Caco-2 (cell line): ENCODE results near the gene SHISAL2A. TPM values are rescaled to one million over a fixed set of nuclear protein-coding genes. Genes with fewer than 3 reads are reported as not detected.

Experiments
- Bru-seq: library from RNA; stranded (reverse); fragments of 400-500 nt; gene quantifications from one replicate; lab custom pipeline; 2021; lab: Mats Ljungman, UMichigan
- BruChase-seq, 2 experiments: library from RNA; stranded (reverse); fragments of 400-500 nt; gene quantifications; one replicate each; lab custom pipeline; 2021; lab: Mats Ljungman, UMichigan
- BruUV-seq: library from RNA; stranded (reverse); fragments of 400-500 nt; replicated peaks from 2 replicates; lab custom pipeline; 2021; lab: Mats Ljungman, UMichigan
- CTCF ChIA-PET: fragments of 300-600 bp; sonication (Branson Sonifier 250); formaldehyde crosslinking; loops from one replicate; lab custom pipeline; 2022; ENCODE audit warnings: antibody characterized with exemption; lab: Charles Lee
- POLR2A ChIA-PET: fragments of 300-600 bp; sonication (Branson Sonifier 250); formaldehyde crosslinking; loops from one replicate; lab custom pipeline; 2022; ENCODE audit warnings: antibody characterized with exemption; lab: Charles Lee
- DNase-seq, 2 experiments: peaks; one replicate each; pipeline versions ENCODE4 v3.0.0 to v3.0.0-alpha.2; 2020 to 2022
- H3K27me3 ChIP-seq: replicated peaks from 2 replicates; pipeline ENCODE4 v1.6.0; 2011; ENCODE audit warnings: low read length; ENCODE audit not compliant: control insufficient read depth, insufficient read depth
- H3K36me3 ChIP-seq: 2 replicates; pipeline ENCODE4 v1.5.1; 2011; ENCODE audit warnings: low read length; ENCODE audit not compliant: control insufficient read depth, insufficient read depth
- H3K4me1 ChIP-seq: fragments of 250-450 bp; sonication (Bioruptor Pico); 2 replicates; pipeline ENCODE4 v1.5.1; 2020; ENCODE audit warnings: mild to moderate bottlenecking
- H3K4me3 ChIP-seq: 2 replicates; pipeline ENCODE4 v1.5.1; 2011; ENCODE audit warnings: low read depth, mild to moderate bottlenecking, control low read depth, low read length
- H3K9me3 ChIP-seq: fragments of 250-450 bp; sonication (Bioruptor Pico); 2 replicates; pipeline ENCODE4 v1.5.1; 2020; ENCODE audit warnings: mild to moderate bottlenecking, moderate library complexity
- H3K27ac Mint-ChIP-seq: one replicate; pipeline ENCODE4 v1.8.0; 2022; ENCODE audit warnings: mixed read lengths; ENCODE audit not compliant: unreplicated experiment
- H3K27me3 Mint-ChIP-seq: one replicate; pipeline ENCODE4 v1.8.0; 2022; ENCODE audit warnings: mixed read lengths; ENCODE audit not compliant: insufficient read depth, unreplicated experiment
- H3K36me3 Mint-ChIP-seq: one replicate; pipeline ENCODE4 v1.8.0; 2022; ENCODE audit warnings: mild to moderate bottlenecking, mixed read lengths; ENCODE audit not compliant: insufficient read depth, unreplicated experiment
- H3K4me1 Mint-ChIP-seq: one replicate; pipeline ENCODE4 v1.8.0; 2022; ENCODE audit warnings: low read depth, mixed read lengths; ENCODE audit not compliant: unreplicated experiment
- H3K4me3 Mint-ChIP-seq: one replicate; pipeline ENCODE4 v1.8.0; 2022; ENCODE audit warnings: mild to moderate bottlenecking, moderate library complexity, mixed read lengths; ENCODE audit not compliant: unreplicated experiment
- H3K9me3 Mint-ChIP-seq: one replicate; pipeline ENCODE4 v1.8.0; 2022; ENCODE audit warnings: mixed read lengths; ENCODE audit not compliant: unreplicated experiment
- intact Hi-C: fragments of 100-400 bp; cut with micrococcal nuclease; formaldehyde crosslinking; loops from one replicate; pipeline ENCODE4 v1.10.0; 2022; ENCODE audit not compliant: unreplicated experiment
- long read RNA-seq: library from polyadenylated mRNA; stranded (forward); transcript quantifications from one replicate; pipeline ENCODE4 v2.0.0, GENCODE V29; 2022
- total RNA-seq: library from RNA; stranded (reverse); gene quantifications from 2 replicates; pipeline ENCODE4 v1.2.3, GENCODE V29; 2022
- TF ChIP-seq, protein P1 (sequence below), 2 experiments: fragments of 200-600 bp in 1 of 2; IDR thresholded peaks; 1 replicate in 1 of 2; 2 replicates in 1 of 2; pipeline versions ENCODE4 v1.5.1 to v1.8.0; 2011 to 2022; ENCODE audit warnings: antibody characterized with exemption in 1 of 2, control low read depth in 1 of 2, inconsistent platforms in 1 of 2, low read depth in 1 of 2, low read length in 1 of 2, mild to moderate bottlenecking in 1 of 2, moderate library complexity in 1 of 2; ENCODE audit not compliant: insufficient read depth in 1 of 2, severe bottlenecking in 1 of 2, unreplicated experiment in 1 of 2

SHISAL2A gene
- total RNA-seq = 3.2 and 3.7 TPM in 2 replicates
- Bru-seq, nascent RNA = percentile 46 among the genes with signal in this experiment
- percentile 42 among the genes with signal in this experiment for BruChase-seq, experiment 1, labeled RNA remaining after a 2-hour chase
- percentile 37 among the genes with signal in this experiment for BruChase-seq, experiment 2, labeled RNA remaining after a 6-hour chase
- long read RNA-seq, partial matches to known transcripts = 0 of 1 reads
- long read RNA-seq, other reads (novel, unspliced or antisense) = 1 of 1 reads

DNA sequence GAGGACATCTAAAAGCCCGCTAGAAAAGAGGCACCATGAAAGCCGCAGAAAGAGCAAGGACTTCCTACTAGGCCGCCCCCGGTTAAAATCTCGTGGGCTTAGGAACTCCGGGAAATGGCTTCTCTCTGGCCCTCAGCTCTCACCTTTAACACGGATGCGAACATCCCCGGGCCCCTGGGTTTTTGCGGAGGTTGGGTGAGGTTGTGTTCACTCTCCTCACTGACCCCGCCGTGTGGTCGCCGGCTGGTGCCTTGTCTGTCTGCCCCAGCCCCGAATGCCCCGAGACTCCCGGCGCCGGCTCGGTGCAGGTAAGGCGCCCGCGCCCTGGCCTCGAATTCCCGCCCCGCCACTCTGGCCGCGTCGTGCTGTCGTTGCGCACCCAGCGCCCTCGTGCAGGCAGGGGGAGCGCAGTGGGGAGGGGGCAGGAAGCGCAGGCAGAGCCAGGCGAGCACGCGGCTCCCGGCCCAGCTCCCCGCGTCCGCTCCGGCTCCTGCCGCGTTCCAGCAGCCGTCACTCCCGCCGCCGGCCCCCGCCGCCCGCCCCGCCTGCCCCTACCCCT lies at the start of gene SHISAL2A:
SHISAL2A (plus strand) TSS at position 437 of the 559 bp plus-strand sequence. CDS start 326 bp downstream, outside the sequence.
- ChIA-PET CTCF (interaction anchor here (0.6 kb wide), 1 partner anchor 44 kb away, joined by 3 read pairs; no protein-coding TSS in a partner anchor), POLR2A (interaction anchor here (0.5 to 1.6 kb wide), 4 partner anchors 19 to 171 kb away, joined by 3 to 5 read pairs (median 4); partner anchors contain the start of gene TUT4)
- peaks cover 14% of the 10 kb centered on the region for H3K4me1 ChIP-seq

DNA sequence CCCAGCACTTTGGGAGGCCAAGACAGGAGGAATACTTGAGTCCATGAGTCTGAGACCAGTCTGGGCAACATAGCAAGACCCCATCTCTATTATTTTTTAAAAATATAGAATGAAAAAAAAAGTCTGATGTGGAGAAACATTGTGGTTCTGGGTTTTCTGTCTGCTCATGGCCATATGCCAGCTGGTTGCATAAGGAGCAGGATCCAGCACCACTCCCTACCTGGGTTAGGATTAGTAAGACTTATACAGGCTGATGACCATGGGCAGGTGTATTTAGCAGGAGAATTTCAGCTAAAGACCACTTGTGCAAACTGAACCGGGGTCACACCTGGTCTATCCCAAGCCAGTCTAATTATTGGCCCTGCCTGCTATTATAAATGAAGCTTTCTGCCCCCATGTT lies 47.5 kb upstream of the SHISAL2A start:
- no peaks in the 10 kb centered on the region for H3K4me1 Mint-ChIP-seq
- DNase-seq = no peak
- no TSS peak for BruUV-seq
- no peaks in the 10 kb centered on the region for H3K9me3 Mint-ChIP-seq
- Histone ChIP-seq H3K4me1 (no peaks in the 10 kb centered on the region), H3K27me3 (no peaks in the 10 kb centered on the region), H3K9me3 (no peaks in the 10 kb centered on the region), H3K4me3 (no peak overlapping the region), H3K36me3 (no peaks in the 10 kb centered on the region)
- intact Hi-C loops = no loop called here
- no peaks in the 10 kb centered on the region for H3K27me3 Mint-ChIP-seq
- CTCF ChIA-PET = no interaction called here
- no peak overlapping the region for H3K27ac Mint-ChIP-seq
- H3K4me3 Mint-ChIP-seq = no peak overlapping the region
- H3K36me3 Mint-ChIP-seq = no peaks in the 10 kb centered on the region
- POLR2A ChIA-PET = no interaction called here
- TF ChIP-seq, protein P1, sequence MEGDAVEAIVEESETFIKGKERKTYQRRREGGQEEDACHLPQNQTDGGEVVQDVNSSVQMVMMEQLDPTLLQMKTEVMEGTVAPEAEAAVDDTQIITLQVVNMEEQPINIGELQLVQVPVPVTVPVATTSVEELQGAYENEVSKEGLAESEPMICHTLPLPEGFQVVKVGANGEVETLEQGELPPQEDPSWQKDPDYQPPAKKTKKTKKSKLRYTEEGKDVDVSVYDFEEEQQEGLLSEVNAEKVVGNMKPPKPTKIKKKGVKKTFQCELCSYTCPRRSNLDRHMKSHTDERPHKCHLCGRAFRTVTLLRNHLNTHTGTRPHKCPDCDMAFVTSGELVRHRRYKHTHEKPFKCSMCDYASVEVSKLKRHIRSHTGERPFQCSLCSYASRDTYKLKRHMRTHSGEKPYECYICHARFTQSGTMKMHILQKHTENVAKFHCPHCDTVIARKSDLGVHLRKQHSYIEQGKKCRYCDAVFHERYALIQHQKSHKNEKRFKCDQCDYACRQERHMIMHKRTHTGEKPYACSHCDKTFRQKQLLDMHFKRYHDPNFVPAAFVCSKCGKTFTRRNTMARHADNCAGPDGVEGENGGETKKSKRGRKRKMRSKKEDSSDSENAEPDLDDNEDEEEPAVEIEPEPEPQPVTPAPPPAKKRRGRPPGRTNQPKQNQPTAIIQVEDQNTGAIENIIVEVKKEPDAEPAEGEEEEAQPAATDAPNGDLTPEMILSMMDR (IDR thresholded peaks at IDR 0.05; ENCODE audit: insufficient read depth in 1 of 2, low read depth in 1 of 2, low read length in 1 of 2, severe bottlenecking in 1 of 2, unreplicated experiment in 1 of 2) = no peak

More for the DNA sequence above, at the start of gene SHISAL2A:
- H3K9me3 ChIP-seq = no peaks in the 10 kb centered on the region; the same call in 1 of the 2 replicates
- intact Hi-C loops = loop anchor here (2.0 kb wide), 1 partner anchor 80 kb away; the partner anchor contains the start of gene TUT4
- DNase-seq = peak; percentile 64 to 74
- peaks cover 8% of the 10 kb centered on the region for H3K4me1 Mint-ChIP-seq
- H3K27me3 Mint-ChIP-seq = no peaks in the 10 kb centered on the region
- BruUV-seq = no TSS peak
- H3K4me3 ChIP-seq = peak within 1 kb of the TSS; percentile 60
- TF ChIP-seq, protein P1 (IDR thresholded peaks at IDR 0.05; ENCODE audit: insufficient read depth in 1 of 2, low read depth in 1 of 2, low read length in 1 of 2, severe bottlenecking in 1 of 2, unreplicated experiment in 1 of 2) = no peak
- H3K27me3 ChIP-seq = no peaks in the 10 kb centered on the region
- H3K4me3 Mint-ChIP-seq = peak within 1 kb of the TSS; percentile 81
- peaks cover 5% of the 10 kb centered on the region for H3K36me3 Mint-ChIP-seq
- H3K27ac Mint-ChIP-seq = peak within 1 kb of the TSS; percentile 60
- no peaks in the 10 kb centered on the region for H3K9me3 Mint-ChIP-seq
- no peaks in the 10 kb centered on the region for H3K36me3 ChIP-seq

DNA sequence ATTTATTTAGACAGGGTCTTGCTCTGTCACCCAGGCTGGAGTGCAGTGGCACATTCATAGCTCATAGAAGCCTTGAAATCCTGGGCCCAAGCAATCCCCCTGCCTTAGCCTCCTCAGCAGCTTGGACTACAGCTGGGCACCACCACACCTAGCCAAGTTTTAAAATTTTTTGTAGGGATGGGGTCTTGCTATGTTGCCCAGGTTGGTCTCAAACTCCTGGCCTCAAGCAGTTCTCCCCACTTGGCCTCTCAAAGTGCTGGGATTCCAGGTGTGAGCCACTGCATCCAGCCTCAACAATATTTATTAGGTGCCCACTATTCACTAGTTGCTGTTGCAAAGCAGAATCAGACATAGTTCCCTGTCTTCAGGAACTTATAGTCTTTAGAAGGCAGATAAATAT lies 44.9 kb upstream of the SHISAL2A start:
- POLR2A ChIA-PET = no interaction called here
- Histone ChIP-seq H3K4me1 (no peaks in the 10 kb centered on the region), H3K4me3 (no peak overlapping the region), H3K27me3 (no peaks in the 10 kb centered on the region), H3K9me3 (no peaks in the 10 kb centered on the region), H3K36me3 (no peaks in the 10 kb centered on the region)
- intact Hi-C loops = no loop called here
- no peak for DNase-seq
- Mint-ChIP-seq H3K27me3 (no peaks in the 10 kb centered on the region), H3K9me3 (no peaks in the 10 kb centered on the region), H3K4me3 (no peak overlapping the region), H3K27ac (no peak overlapping the region), H3K36me3 (no peaks in the 10 kb centered on the region), H3K4me1 (no peaks in the 10 kb centered on the region)
- no TSS peak for BruUV-seq
- CTCF ChIA-PET = no interaction called here
- TF ChIP-seq, protein P1 (IDR thresholded peaks at IDR 0.05; ENCODE audit: insufficient read depth in 1 of 2, low read depth in 1 of 2, low read length in 1 of 2, severe bottlenecking in 1 of 2, unreplicated experiment in 1 of 2) = no peak
